CD4-positive, alpha-beta T cell treated with Interleukin-4 for 4 hours (primary cell): ENCODE results near the gene NEK4.
"Not testable (repeated sequence)": the region's sequence is repeated elsewhere in the genome, so short reads cannot be mapped to it uniquely, and the experiment has no call there.

Experiments
- DNase-seq: peaks from one replicate; pipeline ENCODE4 v3.0.0-alpha.2; 2020

The NEK4 gene

GRCh38 chr3:52695798-52696671 is 74.7 kb downstream of the NEK4 start:
- DNase-seq = no peak

GRCh38 chr3:52694528-52695189 is 76.1 kb downstream of the NEK4 start:
- no peak for DNase-seq

- DNase-seq = no peak
These were observed 77.7 kb downstream of the NEK4 start for GRCh38 chr3:52693071-52693470.

- no peak for DNase-seq
These were observed 80.2 kb downstream of the NEK4 start for GRCh38 chr3:52690560-52690959.

GRCh38 chr3:52689151-52689550 is 81.6 kb downstream of the NEK4 start:
- no peak for DNase-seq

GRCh38 chr3:52688266-52688665 is 82.5 kb downstream of the NEK4 start:
- DNase-seq = no peak

GRCh38 chr3:52685709-52686691 is 84.7 kb downstream of the NEK4 start, which contains the start of the genes GNL3 and PBRM1:
Gene GNL3 (plus strand): TSS chr3:52686032. CDS start chr3:52686093, 61 bp downstream.
Gene PBRM1 (minus strand): TSS chr3:52685913.
- peak; percentile 93 for DNase-seq

- peak; percentile 69 for DNase-seq
These were observed 85.4 kb downstream of the NEK4 start for GRCh38 chr3:52685285-52685708.

GRCh38 chr3:52684184-52684583 is 86.6 kb downstream of the NEK4 start:
- DNase-seq = no peak

- no peak for DNase-seq
These were observed 87.1 kb downstream of the NEK4 start for GRCh38 chr3:52683611-52684010.

- no peak for DNase-seq
These were observed 88.7 kb downstream of the NEK4 start for GRCh38 chr3:52682016-52682415.

GRCh38 chr3:52681596-52681995 is 89.1 kb downstream of the NEK4 start:
- DNase-seq = no peak

GRCh38 chr3:52679811-52680210 is 90.9 kb downstream of the NEK4 start:
- DNase-seq = no peak

- no peak for DNase-seq
These were observed 91.6 kb downstream of the NEK4 start for GRCh38 chr3:52679199-52679538.

- no peak for DNase-seq
These were observed 92.2 kb downstream of the NEK4 start for GRCh38 chr3:52678265-52679198.

- DNase-seq = not testable (repeated sequence)
These were observed 94.5 kb downstream of the NEK4 start for GRCh38 chr3:52676201-52676600.

- DNase-seq = no peak
These were observed 99.1 kb downstream of the NEK4 start for GRCh38 chr3:52671676-52672075.

- DNase-seq = peak; percentile 82
These were observed 99.9 kb downstream of the NEK4 start for GRCh38 chr3:52670621-52671521.

- DNase-seq = no peak
These were observed 107.6 kb downstream of the NEK4 start for GRCh38 chr3:52663098-52663497.

GRCh38 chr3:52660046-52660445 is 110.7 kb downstream of the NEK4 start:
- DNase-seq = no peak
